Hepatocyte (in vitro differentiated cells): ENCODE data around the gene CMTM8.

Experiments
- CTCF ChIP-seq: fragments of 200-600 bp; sonication (generic); IDR thresholded peaks from 2 replicates; pipeline ENCODE4 v1.5.1; 2016; ENCODE audit warnings: antibody characterized with exemption, mild to moderate bottlenecking; ENCODE audit not compliant: poor library complexity
- EZH2 ChIP-seq: fragments of 200-600 bp; sonication (generic); IDR thresholded peaks from 2 replicates; pipeline ENCODE4 v1.6.1; 2016; ENCODE audit warnings: antibody characterized with exemption, mild to moderate bottlenecking, borderline replicate concordance
- EZH2phosphoT487 ChIP-seq: fragments of 200-600 bp; sonication (generic); IDR thresholded peaks from one replicate; pipeline ENCODE4 v1.6.1; 2018; ENCODE audit warnings: antibody characterized with exemption, mild to moderate bottlenecking, low read depth, moderate library complexity; ENCODE audit not compliant: unreplicated experiment, severe bottlenecking

DNA sequence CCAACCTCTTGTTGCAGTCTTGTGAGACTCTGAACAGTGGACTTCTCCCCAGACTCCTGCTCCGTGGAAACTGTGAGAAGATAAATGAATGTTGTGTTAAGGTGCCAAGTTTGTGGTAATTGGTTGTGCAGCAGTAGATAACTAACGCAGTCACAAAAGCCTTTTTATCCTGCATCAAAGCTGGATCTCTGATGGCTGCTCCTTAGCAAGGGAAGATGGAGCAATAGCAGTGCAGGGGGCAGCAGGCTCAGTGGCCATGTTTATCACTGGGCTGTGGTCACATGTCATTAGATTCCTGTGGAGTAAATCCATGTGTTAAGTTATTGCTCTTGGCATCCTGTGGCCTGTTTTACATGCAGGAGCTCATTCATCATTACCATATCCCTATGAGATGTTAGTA, 166.7 kb downstream of the CMTM8 start:
- TF ChIP-seq CTCF (no peak), EZH2phosphoT487 (no peak), EZH2 (no peak)
